Muscle layer of duodenum (tissue), 2 donors: Measurements from ENCODE around the gene GDF10.

Experiments
- H3K27ac ChIP-seq: one replicate; pipeline ENCODE4 v1.7.0; 2013; ENCODE audit warnings: mild to moderate bottlenecking, low read length
- H3K27me3 ChIP-seq: one replicate; pipeline ENCODE4 v1.7.0; 2013; ENCODE audit warnings: low read depth, mild to moderate bottlenecking, control low read depth, low read length
- H3K36me3 ChIP-seq, 2 donors: one replicate each; pipeline ENCODE4 v1.7.0; 2013; ENCODE audit warnings: low read length in 2 of 2, control low read depth in 1 of 2, mild to moderate bottlenecking in 1 of 2; ENCODE audit not compliant: insufficient read depth in 2 of 2, control insufficient read depth in 1 of 2
- H3K4me1 ChIP-seq, 2 donors: one replicate each; pipeline ENCODE4 v1.7.0; 2013; ENCODE audit warnings: low read length in 2 of 2, mild to moderate bottlenecking in 2 of 2, control low read depth in 1 of 2, moderate library complexity in 1 of 2; ENCODE audit not compliant: insufficient read depth in 2 of 2, control insufficient read depth in 1 of 2
- H3K4me3 ChIP-seq, 2 donors: one replicate each; pipeline ENCODE4 v1.7.0; 2013; ENCODE audit warnings: low read length in 2 of 2, low read depth in 1 of 2, mild to moderate bottlenecking in 1 of 2
- H3K9me3 ChIP-seq, 2 donors: one replicate each; pipeline ENCODE4 v1.7.0; 2013; ENCODE audit warnings: low read length in 2 of 2, control low read depth in 1 of 2, mild to moderate bottlenecking in 1 of 2; ENCODE audit not compliant: control insufficient read depth in 1 of 2
- donor health status: healthy.

GDF10 gene

DNA sequence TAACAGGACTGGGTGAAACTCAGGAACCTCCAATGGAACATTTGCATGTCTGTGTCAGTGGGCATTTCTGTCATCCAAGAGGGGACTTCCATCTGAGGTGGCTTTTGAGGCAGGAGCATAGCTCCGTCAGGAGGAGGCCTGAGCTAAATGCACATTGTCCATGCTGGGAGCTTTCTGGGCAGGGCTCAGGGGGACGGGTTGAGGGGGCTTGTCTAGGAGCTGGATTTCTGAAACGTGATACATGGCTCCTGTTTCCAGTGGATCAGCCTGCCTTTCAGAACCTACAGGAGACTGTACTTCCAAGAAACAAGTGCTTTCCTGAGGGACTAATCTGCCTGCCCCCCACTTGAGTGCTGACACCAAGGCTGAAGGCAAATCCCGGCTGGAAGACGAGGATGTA is 40.5 kb upstream of the GDF10 start:
- no peaks in the 10 kb centered on the region for H3K36me3 ChIP-seq
- H3K9me3 ChIP-seq, result no peaks in the 10 kb centered on the region
- H3K27ac ChIP-seq, result no peak overlapping the region
- no peaks in the 10 kb centered on the region for H3K4me1 ChIP-seq
- no peaks in the 10 kb centered on the region for H3K27me3 ChIP-seq
- no peak overlapping the region for H3K4me3 ChIP-seq

DNA sequence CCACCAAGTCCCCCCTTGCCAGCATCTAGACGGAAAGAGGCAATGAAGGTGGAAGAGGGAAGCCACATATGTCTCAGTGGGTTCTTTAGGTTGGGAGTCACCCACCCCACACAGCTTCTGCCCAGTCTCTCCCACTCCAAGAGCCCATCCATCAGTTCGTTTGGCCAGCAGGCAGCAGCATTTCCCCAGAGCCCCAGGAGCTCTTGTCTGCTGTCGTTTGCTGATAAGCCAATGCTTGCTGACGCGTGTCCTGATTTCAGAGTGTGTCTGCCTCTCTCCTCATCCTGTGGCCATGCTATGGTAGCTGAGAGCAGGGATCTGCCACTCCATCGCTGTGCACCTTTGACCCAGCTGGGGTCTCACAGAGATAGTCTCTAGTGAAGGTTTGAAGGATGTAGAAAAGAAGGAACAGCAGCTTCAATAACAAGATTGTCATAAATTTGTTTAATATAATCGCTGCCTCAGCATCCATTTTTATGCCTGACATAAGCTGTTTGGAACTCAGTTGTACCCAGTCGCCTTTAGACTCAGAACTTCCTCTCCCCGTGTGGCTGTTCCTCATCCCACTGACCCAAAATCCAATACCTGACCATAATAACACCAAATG is 39.4 kb upstream of the GDF10 start:
- H3K4me1 ChIP-seq, result no peaks in the 10 kb centered on the region
- no peaks in the 10 kb centered on the region for H3K27me3 ChIP-seq
- no peak overlapping the region for H3K4me3 ChIP-seq
- H3K9me3 ChIP-seq, result peaks cover 0 to 3% of the 10 kb centered on the region in 2 donors
- no peaks in the 10 kb centered on the region for H3K36me3 ChIP-seq
- no peak overlapping the region for H3K27ac ChIP-seq

DNA sequence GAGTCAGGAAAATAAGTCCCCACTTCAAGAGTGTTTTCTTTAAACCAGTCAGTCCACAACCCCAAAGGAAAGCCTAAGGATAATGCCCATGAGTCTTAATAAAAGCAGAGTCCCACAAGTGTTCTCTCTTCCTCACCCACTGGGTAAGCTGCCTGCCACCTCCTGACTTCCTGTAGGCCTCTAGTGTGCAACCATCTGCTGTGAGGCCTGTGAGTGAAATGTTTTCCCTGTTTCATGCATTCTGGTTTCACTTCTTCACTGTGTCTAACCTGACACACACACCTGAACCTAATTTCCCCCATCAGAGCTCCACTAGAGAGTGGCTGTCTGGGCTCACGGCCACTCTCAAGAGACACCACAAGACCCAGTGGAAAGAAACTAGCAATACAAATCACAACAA is 38.9 kb upstream of the GDF10 start:
- H3K27ac ChIP-seq, result no peak overlapping the region

DNA sequence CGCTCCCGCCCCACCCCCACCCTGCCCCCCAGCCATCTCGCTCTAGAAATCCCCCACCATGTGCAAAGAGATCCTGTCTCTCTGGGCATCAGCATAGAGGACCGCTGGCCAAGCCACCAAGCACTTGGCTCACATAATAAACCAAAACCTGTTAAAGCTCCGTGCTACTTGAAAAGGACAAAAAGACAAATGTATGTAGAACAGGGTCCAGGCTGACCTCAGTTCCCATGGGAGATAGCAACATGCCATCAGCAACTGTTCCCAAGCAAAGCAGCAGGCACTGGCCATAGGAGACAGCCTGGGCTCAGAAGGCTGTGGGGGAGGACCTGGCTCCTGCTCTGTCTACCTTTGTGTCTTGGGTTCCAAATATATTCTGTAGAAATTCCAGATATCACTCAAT is 38.4 kb upstream of the GDF10 start:
- Histone ChIP-seq H3K27ac (no peak overlapping the region), H3K4me1 (no peaks in the 10 kb centered on the region), H3K36me3 (no peaks in the 10 kb centered on the region), H3K4me3 (no peak overlapping the region), H3K9me3 (peaks cover 0 to 3% of the 10 kb centered on the region in 2 donors), H3K27me3 (no peaks in the 10 kb centered on the region)

More for the DNA sequence above, 38.9 kb upstream of the GDF10 start:
- peaks cover 0 to 3% of the 10 kb centered on the region in 2 donors for H3K9me3 ChIP-seq
- no peak overlapping the region for H3K4me3 ChIP-seq
- no peaks in the 10 kb centered on the region for H3K4me1 ChIP-seq
- no peaks in the 10 kb centered on the region for H3K36me3 ChIP-seq
- no peaks in the 10 kb centered on the region for H3K27me3 ChIP-seq

DNA sequence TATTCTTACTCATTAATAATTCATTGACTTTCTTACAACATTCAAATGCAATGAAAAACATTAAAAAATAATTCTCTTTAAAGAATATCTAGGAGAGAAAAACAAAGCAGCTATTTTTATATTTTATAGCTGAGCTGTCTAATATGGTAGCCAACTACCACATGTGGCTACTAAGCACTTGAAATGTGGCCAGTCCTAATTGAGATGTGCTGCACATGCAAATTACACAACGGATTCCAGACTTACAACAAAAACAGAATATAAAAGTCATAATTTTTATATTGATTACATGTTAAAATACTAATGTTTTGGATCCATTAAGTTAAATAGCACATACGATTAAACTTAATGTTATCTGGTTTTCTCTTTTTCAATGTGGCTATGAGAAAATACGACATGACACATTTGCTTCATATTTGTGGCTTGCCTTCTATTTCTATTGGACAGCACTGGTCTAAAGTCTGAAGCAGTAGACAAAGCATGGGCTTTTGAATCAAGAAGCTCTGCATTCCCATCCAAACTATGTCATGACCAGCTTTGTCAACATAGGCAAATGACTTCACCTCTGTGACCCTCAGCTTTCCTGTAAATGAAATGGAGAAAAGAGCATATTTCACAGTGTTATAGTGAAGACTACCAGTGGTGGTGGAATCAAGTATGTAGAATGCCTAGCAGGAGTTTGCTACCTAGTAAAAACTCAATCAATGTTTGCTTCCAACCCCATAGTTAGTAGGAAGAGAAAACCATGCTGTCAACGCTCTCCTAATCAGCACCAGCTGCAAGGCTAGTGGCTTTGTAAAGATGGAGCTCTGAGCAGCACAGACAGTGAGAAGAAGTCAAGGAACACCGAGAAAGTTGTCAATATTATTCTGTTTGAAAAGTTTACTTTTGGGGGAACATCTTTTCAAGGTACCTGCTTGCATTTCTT is 37.1 kb upstream of the GDF10 start:
- H3K9me3 ChIP-seq, result peaks cover 0 to 3% of the 10 kb centered on the region in 2 donors
- H3K4me3 ChIP-seq, result no peak overlapping the region
- no peaks in the 10 kb centered on the region for H3K36me3 ChIP-seq
- no peak overlapping the region for H3K27ac ChIP-seq
- H3K4me1 ChIP-seq, result no peaks in the 10 kb centered on the region
- H3K27me3 ChIP-seq, result no peaks in the 10 kb centered on the region

DNA sequence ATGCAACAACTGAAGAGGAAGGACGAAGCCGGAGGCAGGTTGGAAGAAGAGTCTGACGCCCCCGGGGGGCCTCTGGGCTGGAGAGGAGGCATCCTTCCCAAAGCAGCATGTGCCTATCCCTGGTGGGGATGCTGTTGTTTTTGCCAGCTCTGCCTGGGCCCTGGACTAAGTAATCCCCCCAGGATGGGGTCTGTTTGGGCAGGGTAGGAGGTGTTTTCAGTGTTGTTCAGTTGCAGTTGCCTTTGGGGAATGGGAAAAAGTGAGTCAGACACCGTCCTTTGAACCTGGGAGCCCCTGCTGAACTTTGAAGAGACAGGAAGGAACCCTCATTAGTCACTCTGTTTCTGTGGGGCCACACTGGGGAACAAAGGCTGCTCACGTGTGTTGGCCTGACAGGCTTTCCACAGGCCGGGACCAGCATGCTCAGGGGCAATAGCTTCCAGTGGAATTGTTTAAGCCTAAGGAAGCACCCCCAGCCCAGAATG is 35.2 kb upstream of the GDF10 start:
- Histone ChIP-seq H3K9me3 (peaks cover 0 to 3% of the 10 kb centered on the region in 2 donors), H3K4me3 (no peak overlapping the region), H3K27ac (no peak overlapping the region), H3K36me3 (no peaks in the 10 kb centered on the region), H3K27me3 (no peaks in the 10 kb centered on the region), H3K4me1 (no peaks in the 10 kb centered on the region)

DNA sequence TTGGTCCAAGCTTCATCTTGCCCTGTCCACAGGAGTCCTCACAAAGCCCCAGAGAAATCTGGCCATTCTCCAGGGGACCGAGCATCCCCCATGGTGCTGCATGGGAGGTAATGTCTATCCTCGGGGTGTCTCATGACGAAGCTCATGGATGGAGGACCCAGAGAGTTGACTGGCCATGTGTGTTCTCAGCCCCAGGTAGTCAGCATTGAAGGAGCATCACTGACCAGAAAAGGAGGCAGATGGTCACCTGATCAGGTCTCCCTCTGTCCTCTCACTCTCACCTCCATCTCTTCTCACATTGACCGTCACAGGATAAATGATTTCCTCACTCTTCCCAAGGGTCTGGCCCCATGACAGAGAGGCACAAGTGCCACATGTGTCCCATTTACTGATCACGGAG is 33.4 kb upstream of the GDF10 start:
- no peaks in the 10 kb centered on the region for H3K36me3 ChIP-seq
- H3K27ac ChIP-seq, result no peak overlapping the region
- no peak overlapping the region for H3K4me3 ChIP-seq
- H3K9me3 ChIP-seq, result peaks cover 0 to 3% of the 10 kb centered on the region in 2 donors
- no peaks in the 10 kb centered on the region for H3K27me3 ChIP-seq
- H3K4me1 ChIP-seq, result no peaks in the 10 kb centered on the region

DNA sequence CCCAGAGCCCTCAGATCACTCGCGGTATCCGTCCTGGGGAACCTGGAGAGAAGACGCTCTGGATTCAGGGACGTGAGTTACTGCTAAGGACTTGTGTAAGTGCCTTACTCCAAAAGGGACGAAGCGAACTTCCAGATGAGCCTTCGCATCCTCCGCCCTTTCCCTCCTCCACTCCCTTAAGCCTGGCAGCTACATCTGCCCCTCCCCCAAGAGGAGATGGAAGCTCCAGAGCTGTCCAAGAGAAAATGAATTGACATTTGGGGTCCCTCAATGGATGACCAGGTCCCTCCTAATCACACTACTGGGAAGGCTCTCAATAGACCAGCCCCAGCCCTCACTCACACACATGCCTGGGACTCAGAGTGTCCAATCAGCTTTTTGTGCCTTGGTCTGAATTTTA is 31.3 kb upstream of the GDF10 start:
- Histone ChIP-seq H3K9me3 (peaks cover 3 to 8% of the 10 kb centered on the region in 2 donors), H3K4me1 (no peaks in the 10 kb centered on the region)

DNA sequence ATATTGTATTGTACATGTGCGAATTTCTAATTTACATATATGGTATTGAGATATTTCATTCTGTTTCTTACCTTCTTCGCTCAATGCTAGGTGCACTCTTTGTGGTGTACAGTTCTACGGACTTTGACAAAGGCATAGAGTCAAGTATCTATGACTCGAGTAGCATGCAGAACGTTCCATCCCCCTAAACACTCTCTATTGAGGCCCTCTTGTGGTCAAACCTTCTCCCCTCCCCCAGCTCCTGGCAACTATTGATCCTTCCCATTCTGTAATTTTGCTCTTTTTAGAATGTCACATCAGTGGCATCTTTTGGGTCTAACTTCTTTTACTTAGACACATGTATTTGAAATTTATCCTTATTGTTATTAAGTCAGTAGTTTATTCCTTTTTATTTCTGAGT is 30.7 kb upstream of the GDF10 start:
- H3K4me1 ChIP-seq, result no peaks in the 10 kb centered on the region
- peaks cover 3 to 8% of the 10 kb centered on the region in 2 donors for H3K9me3 ChIP-seq
- no peak overlapping the region for H3K27ac ChIP-seq
- H3K36me3 ChIP-seq, result no peaks in the 10 kb centered on the region
- no peak overlapping the region for H3K4me3 ChIP-seq
- H3K27me3 ChIP-seq, result no peaks in the 10 kb centered on the region

More for the DNA sequence above, 31.3 kb upstream of the GDF10 start:
- Histone ChIP-seq H3K36me3 (no peaks in the 10 kb centered on the region), H3K4me3 (no peak overlapping the region), H3K27me3 (no peaks in the 10 kb centered on the region), H3K27ac (no peak overlapping the region)

DNA sequence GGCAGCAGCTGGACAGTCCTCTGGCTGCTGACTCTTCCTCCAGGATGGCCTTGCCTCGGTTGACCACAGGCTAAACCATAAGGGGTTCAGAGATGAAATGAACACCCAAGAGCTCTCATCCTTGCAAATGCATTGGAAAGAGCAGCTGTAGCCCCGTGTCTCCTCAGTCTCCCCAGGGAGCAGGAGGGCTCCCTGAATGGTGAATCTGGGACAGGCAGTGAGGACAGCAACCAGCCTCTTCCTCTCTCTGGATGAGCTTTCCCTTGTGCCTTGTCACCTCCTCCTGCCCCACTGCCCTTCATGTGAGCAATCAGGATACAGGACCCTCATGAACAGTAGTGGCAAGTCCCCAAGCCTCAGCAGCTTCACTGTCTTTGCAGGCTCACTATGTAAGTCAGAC is 23.9 kb upstream of the GDF10 start:
- H3K4me1 ChIP-seq, result no peaks in the 10 kb centered on the region
- H3K36me3 ChIP-seq, result no peaks in the 10 kb centered on the region
- peaks cover 0 to 8% of the 10 kb centered on the region in 2 donors for H3K9me3 ChIP-seq
- no peaks in the 10 kb centered on the region for H3K27me3 ChIP-seq
- no peak overlapping the region for H3K4me3 ChIP-seq
- no peak overlapping the region for H3K27ac ChIP-seq

DNA sequence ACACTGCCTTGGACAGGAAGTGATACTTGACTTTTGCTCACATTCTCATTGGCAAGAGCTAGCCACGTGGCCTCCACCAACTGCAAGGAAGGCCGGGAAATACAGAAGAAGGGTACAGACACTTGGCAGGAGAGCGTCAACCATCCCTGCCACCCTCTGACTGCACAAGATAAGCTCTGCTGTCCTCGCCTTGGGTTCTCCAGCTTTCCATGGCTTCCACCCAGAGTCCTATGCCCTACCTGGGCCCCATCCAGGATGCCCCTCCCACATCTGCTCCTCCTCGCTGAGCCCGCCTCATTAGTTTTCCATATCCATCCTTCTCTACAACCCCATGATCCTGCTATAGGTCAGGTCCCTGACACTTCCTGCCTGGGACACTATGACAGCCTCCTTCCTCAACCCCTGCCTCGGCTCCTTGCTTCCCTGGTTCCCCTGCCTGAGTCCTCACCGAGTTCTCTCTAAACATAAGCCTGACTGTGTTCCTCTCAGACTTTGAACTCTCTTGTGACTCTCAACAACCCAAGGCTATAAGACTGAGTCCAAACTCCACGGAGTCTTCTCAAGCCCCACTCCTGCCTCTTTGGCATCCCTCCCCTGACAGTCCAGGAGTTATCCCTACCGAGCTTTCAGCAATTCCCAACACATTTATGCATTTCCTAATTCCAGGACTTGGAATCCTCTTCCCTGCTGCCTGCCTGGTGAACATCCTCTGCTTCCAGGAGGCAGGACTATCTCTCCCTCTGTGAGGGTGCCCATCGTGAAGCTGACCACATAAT is 23.2 kb upstream of the GDF10 start:
- H3K36me3 ChIP-seq, result no peaks in the 10 kb centered on the region

More for the DNA sequence above, 23.2 kb upstream of the GDF10 start:
- H3K9me3 ChIP-seq, result peaks cover 0 to 8% of the 10 kb centered on the region in 2 donors
- no peak overlapping the region for H3K4me3 ChIP-seq
- no peaks in the 10 kb centered on the region for H3K27me3 ChIP-seq
- H3K27ac ChIP-seq, result no peak overlapping the region
- no peaks in the 10 kb centered on the region for H3K4me1 ChIP-seq
